ENCODE data around the gene TGIF1.

TGIF1 gene

DNA sequence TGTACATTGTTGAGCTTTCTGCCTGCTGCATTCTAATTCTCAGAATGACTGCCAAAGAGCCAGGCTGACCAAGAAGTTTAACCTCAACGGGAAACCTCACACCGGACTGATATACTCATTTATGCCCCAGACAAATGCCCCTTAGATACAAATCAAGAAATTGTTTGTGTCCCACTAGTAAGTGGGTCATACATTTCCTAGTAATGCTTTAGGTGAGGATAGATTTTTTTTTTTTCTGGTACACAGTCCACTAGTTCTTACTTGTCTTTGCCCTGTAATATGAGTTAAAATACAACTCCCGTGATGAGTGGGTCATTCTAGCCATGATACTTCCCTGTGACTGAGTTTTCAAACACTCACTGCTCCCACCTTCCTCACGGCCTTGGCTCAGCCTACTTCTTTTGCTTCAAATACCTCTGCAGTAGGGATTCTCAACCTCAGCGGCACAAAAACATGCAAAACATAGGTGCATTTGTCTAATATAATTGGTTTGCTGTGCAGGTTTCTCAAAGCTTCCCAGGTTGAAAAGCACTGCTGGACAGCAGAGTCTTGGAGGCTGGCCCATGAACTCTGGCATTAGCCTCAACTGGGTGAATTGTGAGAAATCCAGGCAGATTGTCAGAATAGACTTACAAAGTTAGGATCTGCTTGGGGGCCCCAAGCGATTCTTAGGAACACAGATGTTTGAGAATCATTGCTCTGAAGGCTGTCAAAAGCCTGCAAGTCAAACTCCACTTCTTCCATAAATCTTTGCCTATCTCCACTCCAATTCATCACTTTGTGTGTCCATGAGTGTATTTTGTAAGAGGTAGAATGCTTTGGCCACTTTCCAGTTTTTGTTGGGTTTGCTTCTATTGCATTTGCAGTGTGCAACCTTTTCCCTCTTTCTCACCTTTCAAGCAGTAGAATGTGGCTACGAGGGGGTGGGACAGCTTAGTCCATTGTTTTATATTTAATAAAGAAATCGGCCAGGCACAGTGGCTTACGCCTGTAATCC is 35.5 kb downstream of the TGIF1 start:
- TF ChIP-seq, protein P1, sequence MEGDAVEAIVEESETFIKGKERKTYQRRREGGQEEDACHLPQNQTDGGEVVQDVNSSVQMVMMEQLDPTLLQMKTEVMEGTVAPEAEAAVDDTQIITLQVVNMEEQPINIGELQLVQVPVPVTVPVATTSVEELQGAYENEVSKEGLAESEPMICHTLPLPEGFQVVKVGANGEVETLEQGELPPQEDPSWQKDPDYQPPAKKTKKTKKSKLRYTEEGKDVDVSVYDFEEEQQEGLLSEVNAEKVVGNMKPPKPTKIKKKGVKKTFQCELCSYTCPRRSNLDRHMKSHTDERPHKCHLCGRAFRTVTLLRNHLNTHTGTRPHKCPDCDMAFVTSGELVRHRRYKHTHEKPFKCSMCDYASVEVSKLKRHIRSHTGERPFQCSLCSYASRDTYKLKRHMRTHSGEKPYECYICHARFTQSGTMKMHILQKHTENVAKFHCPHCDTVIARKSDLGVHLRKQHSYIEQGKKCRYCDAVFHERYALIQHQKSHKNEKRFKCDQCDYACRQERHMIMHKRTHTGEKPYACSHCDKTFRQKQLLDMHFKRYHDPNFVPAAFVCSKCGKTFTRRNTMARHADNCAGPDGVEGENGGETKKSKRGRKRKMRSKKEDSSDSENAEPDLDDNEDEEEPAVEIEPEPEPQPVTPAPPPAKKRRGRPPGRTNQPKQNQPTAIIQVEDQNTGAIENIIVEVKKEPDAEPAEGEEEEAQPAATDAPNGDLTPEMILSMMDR (conservative IDR thresholded peaks at IDR 0.05; ENCODE audit: low read length), result no peak
- H3K4me3 ChIP-seq (ENCODE audit: low read length), result no peak overlapping the region
- DNase-seq (ENCODE audit: low read depth), result no peak

DNA sequence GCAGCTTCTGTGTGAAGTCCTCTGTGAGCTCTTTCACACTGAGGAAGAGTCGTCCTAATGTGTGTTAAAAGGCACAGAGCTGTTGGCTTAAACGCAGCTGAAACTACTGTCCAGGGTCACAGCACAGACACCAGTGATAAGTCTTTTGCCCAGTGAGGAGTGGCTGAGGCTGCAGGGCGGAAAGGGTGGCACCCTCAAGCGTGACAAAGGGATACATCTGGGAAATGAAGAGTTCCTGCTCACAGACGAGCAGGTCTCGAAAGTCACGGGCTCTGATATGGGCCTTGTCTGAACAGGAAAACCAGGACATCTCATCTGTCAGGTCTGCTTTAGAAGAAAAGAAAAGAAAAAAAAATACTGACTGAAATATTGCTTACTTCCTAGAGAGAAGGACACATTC is 36.5 kb downstream of the TGIF1 start:
- no peak for DNase-seq (ENCODE audit: low read depth)
- TF ChIP-seq, protein P1 (conservative IDR thresholded peaks at IDR 0.05; ENCODE audit: low read length), result no peak
- H3K4me3 ChIP-seq (ENCODE audit: low read length), result no peak overlapping the region

DNA sequence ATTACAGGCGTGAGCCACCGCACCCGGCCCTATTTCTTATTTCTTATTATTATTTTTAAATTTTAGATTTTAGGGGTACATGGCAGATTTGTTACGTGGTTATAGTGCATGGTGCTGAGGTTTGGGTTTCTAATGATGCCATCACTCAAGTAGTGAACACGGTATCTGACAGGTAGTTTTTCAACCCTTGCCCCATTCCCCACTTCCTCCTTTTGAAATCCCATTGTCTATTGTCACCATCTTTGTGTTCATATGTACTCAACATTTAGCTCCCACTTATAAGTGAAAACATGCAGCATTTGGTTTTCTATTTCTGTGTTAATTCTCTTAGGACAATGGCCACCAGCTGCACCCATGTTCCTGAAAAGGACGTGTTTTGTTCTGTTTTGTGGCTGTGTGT is 39.5 kb downstream of the TGIF1 start:
- TF ChIP-seq, protein P1 (conservative IDR thresholded peaks at IDR 0.05; ENCODE audit: low read length), result no peak
- DNase-seq (ENCODE audit: low read depth), result no peak
- no peak overlapping the region for H3K4me3 ChIP-seq (ENCODE audit: low read length)

DNA sequence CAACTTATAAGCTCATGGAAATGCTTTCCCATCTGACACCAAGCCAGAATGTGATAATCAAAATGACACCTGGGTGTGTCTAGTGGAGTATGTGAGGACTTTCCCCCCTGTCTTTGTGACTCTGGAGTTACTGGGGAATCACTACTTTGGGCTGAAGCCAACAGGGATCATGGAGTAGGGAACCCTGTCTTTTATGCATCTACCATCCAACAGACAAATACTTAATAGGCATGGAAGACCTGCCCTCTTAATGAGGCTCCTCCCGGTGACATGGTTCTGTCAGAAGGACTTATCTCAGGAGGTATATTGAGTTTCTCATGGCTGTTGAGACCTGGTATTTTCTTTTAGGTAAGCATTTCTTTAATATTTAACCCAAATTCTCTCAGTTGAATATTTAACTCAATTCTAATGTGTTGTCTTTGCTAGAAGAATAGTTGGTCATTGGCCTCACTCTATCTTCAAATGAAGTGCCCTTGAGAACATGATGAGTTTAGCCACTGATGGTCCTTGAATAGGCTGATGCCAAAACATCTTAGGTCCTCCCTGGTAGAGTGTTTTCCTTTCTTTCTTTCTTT is 42.1 kb downstream of the TGIF1 start:
- DNase-seq (ENCODE audit: low read depth), result no peak
- H3K4me3 ChIP-seq (ENCODE audit: low read length), result no peak overlapping the region
- TF ChIP-seq, protein P1 (conservative IDR thresholded peaks at IDR 0.05; ENCODE audit: low read length), result no peak

DNA sequence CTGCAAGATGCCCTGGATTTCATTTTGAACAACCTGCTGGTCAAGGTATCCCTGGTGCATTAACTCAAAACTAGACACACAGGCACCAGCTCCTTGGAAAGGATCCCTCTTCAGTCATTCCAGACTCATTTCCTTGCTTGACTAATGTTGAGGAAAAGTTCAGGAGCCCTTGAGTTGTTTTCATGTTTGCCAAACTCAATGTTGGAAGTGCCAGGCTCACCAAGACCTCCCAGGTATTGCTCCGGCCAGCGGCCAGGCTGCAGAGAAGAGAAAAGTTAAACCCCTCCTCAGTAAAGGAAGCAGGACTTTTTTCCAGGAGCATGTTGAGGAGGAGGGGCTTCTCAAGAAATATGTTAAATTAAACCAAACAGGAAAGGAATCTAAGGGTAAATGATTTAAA is 42.7 kb downstream of the TGIF1 start:
- TF ChIP-seq, protein P1 (conservative IDR thresholded peaks at IDR 0.05; ENCODE audit: low read length), result no peak
- no peak overlapping the region for H3K4me3 ChIP-seq (ENCODE audit: low read length)
- no peak for DNase-seq (ENCODE audit: low read depth)

DNA sequence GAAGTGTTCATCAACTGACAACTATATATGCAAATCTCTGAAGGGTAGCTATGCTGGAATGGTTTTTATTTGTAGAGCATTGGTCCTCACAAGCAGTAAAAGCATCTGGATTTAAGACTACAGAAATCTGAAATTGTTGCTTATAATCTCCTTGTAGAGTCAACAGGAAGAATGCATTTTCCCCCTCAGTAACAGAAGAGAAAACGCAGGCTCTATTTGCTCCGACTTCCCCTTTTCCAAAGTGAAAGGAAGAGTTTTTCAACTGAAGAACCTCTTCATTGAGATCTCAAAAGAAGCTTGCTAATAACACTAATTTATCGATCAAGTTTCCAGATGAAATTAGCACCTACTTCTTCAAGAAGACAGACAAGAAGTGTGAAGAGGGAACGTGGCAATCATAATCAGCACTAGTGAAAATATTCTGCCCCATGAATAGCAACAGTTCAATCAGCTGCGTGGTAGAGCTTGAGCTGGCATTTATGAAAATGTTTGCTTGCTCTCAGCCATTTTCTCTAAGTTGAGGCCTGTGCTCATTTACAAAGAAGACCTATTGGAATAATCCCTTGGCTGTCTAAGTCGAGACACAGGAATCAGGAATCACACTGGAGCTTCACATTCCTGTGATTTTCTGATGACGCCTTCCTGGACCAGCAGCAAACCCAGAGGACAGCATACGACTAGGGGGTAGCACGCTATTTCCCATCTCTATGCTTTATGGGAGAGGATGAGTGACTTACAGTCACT is 43.7 kb downstream of the TGIF1 start:
- H3K4me3 ChIP-seq (ENCODE audit: low read length), result no peak overlapping the region
- DNase-seq (ENCODE audit: low read depth), result no peak
- TF ChIP-seq, protein P1 (conservative IDR thresholded peaks at IDR 0.05; ENCODE audit: low read length), result no peak
